Fibroblast of mammary gland (primary cell): ENCODE results near the gene F2RL3.

Experiments
- DNase-seq: peaks from one replicate; pipeline ENCODE4 v3.0.0-alpha.2; 2010; ENCODE audit warnings: low read depth
- H3K4me3 ChIP-seq: 2 replicates; pipeline ENCODE4 v1.5.1; 2011; ENCODE audit warnings: low read depth, mild to moderate bottlenecking, low read length, moderate library complexity; ENCODE audit not compliant: control insufficient read depth
- TF ChIP-seq, protein P1 (sequence below): conservative IDR thresholded peaks from 2 replicates; pipeline ENCODE4 v1.5.1; 2011; ENCODE audit warnings: low read depth, low read length, inconsistent platforms; ENCODE audit not compliant: control insufficient read depth, insufficient read depth

F2RL3 gene

DNA sequence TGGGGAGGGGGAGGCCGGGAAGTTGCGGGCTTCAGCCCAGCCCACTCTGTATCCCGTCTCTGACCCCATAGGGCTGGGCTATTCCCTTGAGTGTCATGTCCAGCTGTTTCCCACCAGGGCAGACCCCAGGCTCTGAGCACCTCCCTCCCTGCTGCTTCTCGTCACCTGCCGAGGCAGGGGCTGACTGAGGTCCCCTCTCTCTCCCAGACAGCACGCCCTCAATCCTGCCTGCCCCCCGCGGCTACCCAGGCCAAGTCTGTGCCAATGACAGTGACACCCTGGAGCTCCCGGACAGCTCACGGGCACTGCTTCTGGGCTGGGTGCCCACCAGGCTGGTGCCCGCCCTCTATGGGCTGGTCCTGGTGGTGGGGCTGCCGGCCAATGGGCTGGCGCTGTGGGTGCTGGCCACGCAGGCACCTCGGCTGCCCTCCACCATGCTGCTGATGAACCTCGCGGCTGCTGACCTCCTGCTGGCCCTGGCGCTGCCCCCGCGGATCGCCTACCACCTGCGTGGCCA lies 625 bp downstream of the F2RL3 start:
- TF ChIP-seq, protein P1, sequence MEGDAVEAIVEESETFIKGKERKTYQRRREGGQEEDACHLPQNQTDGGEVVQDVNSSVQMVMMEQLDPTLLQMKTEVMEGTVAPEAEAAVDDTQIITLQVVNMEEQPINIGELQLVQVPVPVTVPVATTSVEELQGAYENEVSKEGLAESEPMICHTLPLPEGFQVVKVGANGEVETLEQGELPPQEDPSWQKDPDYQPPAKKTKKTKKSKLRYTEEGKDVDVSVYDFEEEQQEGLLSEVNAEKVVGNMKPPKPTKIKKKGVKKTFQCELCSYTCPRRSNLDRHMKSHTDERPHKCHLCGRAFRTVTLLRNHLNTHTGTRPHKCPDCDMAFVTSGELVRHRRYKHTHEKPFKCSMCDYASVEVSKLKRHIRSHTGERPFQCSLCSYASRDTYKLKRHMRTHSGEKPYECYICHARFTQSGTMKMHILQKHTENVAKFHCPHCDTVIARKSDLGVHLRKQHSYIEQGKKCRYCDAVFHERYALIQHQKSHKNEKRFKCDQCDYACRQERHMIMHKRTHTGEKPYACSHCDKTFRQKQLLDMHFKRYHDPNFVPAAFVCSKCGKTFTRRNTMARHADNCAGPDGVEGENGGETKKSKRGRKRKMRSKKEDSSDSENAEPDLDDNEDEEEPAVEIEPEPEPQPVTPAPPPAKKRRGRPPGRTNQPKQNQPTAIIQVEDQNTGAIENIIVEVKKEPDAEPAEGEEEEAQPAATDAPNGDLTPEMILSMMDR = no peak
- no peak for DNase-seq
- H3K4me3 ChIP-seq = no peak overlapping the region

- no peak overlapping the region for H3K4me3 ChIP-seq
- TF ChIP-seq, protein P1 = no peak
- no peak for DNase-seq
Measured at GRCh38 chr19:16889883-16890460, 1.2 kb downstream of the F2RL3 start.

GRCh38 chr19:16890461-16891184 lies 1.8 kb downstream of the F2RL3 start:
- no peak for DNase-seq
- H3K4me3 ChIP-seq = no peak overlapping the region
- TF ChIP-seq, protein P1 = no peak

DNA sequence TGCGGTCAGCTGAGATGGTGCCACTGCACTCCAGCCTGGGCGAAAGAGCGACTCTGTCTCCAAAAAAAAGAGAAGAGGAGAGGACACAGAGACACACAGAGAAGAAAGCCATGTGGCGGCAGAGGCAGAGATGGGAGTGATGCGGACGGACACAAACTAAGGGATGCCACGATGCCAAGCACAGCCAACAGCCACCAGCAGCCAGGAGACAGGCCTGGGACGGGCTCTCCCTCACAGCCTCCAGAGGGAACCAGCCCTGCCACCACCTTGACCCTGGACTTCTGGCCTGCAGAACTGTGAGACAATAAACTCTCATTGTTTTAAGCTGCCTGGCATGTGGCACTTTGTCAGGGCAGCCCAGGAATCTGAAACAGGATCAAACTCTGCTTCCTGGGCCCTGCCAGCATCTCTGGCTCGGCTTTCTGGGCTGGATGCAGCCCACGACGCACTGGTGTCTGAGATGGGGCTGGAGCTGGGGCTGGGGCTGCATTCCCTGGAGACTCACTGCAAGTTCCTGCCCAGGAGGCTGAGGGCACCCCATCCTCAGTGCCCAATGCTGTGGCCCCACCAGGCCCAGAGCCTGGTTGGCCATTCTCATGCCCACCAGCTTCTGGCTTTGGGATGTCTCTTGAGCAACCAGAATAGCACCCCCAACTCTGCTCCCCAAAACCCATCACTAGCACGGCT lies 3.0 kb downstream of the F2RL3 start:
- TF ChIP-seq, protein P1 = no peak
- no peak overlapping the region for H3K4me3 ChIP-seq
- DNase-seq = no peak

DNA sequence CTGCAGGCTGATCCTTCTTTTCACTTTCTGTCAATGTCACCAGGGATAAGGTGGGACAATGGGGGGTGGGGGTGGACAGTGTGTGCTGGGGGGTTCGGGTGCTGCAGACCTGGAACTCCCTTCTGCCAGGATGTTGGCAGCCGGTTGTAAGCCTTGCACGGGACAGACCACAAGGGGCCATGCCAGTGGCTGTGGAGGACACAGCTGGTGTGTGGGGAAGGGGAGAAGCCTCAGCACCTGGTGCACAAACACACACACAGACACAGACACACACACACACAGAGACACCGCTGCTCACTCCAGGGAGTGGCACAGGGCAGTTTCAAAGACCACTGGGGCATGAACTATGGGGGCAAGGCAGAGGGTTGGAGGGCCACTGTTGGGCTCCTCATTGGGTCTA lies 3.6 kb downstream of the F2RL3 start:
- no peak for DNase-seq
- TF ChIP-seq, protein P1 = no peak
- no peak overlapping the region for H3K4me3 ChIP-seq

DNA sequence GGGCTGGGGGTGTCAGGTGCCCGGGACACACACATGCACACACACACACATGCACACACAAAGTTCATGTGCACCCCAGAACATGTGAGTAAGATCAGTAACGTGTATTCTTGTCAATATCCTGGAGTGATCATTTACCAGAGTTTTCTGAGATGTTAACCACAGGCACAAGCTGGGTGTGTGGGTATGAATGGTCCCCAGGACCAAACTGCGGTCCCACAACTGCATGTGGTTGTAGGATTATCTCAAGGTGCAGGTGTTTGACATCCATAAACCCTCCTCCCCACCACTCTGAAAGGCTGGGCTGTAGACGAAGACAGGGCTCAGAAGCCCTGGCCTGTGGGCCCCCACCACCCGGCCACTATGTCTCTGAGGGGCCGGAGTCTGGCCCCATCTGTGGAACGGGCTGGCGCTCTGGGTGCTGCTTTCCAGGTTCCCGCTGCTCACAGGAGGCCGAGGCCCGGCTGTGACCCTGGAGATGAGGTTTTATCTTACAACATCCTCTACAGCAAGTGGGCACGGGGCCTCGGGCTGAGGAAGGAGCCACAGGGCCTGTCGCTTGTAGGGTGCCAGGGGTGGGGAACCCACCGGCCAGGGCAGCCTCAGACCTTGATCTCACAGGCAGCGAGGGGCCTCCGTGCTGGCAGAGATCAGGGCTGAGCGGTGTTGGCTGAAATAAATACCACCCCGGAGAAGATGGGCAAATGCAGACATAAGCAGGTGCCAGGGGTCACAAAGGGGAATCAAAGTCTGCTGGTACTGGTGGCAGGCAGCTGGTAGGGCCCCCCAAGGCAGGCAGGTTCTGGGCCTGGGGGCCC lies 4.3 kb downstream of the F2RL3 start:
- H3K4me3 ChIP-seq = no peak overlapping the region
- no peak for DNase-seq
- TF ChIP-seq, protein P1 = no peak
